ENCODE measurements around the gene KLHDC9.
A peak's percentile ranks its signal among the peaks of the same experiment; 100 is the strongest.
"Not testable (repeated sequence)": the region's sequence is repeated elsewhere in the genome, so short reads cannot be mapped to it uniquely, and the experiment has no call there.

The KLHDC9 gene, protein sequence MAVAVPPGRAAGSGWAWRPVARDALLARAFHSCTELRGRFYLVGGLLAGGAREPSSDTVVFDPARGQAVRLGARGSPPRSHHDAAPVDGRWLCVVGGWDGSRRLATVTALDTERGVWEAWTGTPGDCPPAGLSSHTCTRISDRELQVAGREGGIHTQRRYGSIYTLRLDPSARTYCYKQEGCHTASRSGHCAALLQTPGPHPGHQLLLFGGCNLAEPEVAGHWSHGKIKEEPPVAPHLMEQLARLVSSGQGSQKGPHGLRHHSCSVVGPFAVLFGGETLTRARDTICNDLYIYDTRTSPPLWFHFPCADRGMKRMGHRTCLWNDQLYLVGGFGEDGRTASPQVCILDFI

GRCh38 chr1:161098210-161099068 is at the start of gene KLHDC9:
TSS of gene KLHDC9 (plus strand) at chr1:161098361. CDS start at chr1:161098536, 175 bp downstream.
- peak; percentile 56 for DNase-seq (ENCODE audit: low read depth)

- no peak for DNase-seq (ENCODE audit: low read depth)
These were observed 49.0 kb upstream of the KLHDC9 start for GRCh38 chr1:161048949-161049722.

GRCh38 chr1:161051219-161051618 is 46.9 kb upstream of the KLHDC9 start:
- no peak for DNase-seq (ENCODE audit: low read depth)

DNA sequence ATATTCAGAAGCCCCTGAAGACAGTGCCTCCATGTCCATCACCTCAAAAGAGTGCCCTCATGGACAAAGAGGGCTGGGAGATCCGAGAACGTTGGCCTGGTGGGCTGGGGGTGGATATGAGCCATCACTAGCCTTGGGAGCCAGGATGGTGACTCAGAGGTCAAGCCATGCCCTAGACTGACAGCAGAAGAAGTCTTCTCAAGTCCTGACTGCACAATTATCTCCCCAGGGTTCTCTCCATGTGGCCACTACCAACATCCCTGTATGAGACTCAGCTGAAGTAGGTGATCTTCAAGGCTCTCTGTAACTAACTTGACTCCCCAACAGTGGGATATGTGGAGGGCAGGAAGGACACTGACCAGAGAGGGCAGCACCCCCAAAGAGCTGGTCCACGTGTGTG is 45.3 kb upstream of the KLHDC9 start:
- no peak for DNase-seq (ENCODE audit: low read depth)

DNA sequence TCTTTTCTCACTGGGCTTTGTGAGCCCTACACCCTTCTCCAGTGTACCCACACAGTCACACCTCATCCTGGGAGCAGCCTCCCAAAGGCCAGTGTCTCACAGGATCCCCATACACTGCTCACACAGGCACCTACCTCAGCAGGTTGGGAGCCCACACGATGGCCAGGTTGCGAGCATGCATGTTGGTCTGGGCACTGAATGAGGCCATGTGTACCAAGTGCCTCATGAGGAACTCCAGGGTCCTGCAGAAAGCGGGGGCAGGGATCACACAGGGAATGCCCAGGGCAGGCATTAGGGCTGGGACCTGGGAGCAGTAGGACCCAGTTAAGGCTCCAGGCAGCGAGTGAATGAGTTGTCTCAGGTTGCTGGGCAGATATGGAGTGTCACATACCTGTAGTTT is 43.9 kb upstream of the KLHDC9 start:
- no peak for DNase-seq (ENCODE audit: low read depth)

- no peak for DNase-seq (ENCODE audit: low read depth)
These were observed 43.4 kb upstream of the KLHDC9 start for GRCh38 chr1:161054805-161055204.

- DNase-seq (ENCODE audit: low read depth) = no peak
These were observed 38.9 kb upstream of the KLHDC9 start for GRCh38 chr1:161059293-161059692.

- no peak for DNase-seq (ENCODE audit: low read depth)
These were observed 36.7 kb upstream of the KLHDC9 start for GRCh38 chr1:161061419-161061818.

DNA sequence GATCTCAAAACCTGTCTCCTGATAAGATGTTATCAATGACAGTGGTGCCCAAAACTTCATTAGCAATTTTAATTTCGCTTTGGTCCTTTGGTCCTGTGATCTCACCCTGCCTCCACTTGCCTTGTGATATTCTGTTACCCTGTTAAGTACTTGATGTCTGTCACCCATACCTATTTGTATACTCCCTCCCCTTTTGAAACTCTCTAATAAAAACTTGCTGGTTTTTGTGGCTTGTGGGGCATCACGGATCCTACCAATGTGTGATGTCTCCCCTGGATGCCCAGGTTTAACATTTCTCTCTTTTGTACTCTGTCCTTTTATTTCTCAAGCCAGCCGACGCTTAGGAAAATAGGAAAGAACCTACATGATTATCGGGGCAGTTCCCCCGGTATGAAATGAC is 34.2 kb upstream of the KLHDC9 start:
- DNase-seq (ENCODE audit: low read depth) = not testable (repeated sequence)

- DNase-seq (ENCODE audit: low read depth) = not testable (repeated sequence)
These were observed 32.5 kb upstream of the KLHDC9 start for GRCh38 chr1:161065681-161066080.

DNA sequence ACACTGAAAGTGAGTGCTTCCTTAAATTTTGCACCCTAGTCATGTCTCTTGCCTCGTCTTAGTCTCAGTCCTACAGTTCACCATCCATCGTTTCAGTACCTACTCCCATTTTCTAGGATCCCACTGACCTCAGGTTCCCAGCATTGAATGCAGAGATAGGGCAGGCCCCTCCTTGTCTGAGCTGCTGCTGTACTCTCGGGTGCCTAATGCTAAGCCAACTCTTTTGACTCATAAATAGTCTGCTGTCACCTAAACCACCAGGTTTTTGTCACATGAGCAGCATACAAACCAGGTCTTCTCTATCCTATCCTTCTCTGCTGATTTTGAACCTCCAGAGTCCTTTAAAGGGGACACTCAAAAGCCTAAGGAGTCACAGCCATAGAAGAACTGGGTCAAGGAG is 31.5 kb upstream of the KLHDC9 start:
- no peak for DNase-seq (ENCODE audit: low read depth)

- DNase-seq (ENCODE audit: low read depth) = peak; percentile 61
These were observed 29.6 kb upstream of the KLHDC9 start for GRCh38 chr1:161068306-161069234.

- no peak for DNase-seq (ENCODE audit: low read depth)
These were observed 28.9 kb upstream of the KLHDC9 start for GRCh38 chr1:161069241-161069640.

DNA sequence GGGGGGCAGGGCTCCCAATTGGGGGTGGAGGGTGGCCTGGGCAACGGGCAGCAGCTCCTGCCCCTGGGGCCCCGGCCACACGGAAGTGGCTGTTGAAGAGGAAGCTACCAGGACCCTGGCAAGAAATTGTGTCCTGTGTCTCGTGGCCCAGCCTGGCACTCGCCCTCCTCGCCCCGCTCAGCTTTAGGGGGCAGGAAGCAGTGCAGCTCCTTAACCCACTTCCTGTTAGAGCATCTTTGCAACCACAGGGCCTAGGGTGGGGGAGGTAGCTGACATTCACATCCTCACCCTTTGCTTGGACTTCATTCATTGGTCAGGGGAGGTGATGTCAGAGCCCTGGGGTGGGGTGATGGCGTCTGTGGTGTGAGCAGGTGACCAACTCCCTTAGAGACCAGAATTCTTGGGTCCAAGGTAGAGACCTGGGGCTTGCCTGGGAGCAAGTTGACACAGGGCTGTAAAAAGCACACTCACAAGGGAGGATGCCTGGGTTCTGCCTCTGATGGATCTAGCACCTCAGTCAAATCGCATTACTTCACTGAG is 28.4 kb upstream of the KLHDC9 start, which contains the start of gene ARHGAP30:
Gene ARHGAP30 (minus strand): TSS at position 161 of the 540 bp plus-strand sequence. CDS start 267 bp downstream, outside the sequence.
- peak; percentile 76 for DNase-seq (ENCODE audit: low read depth)

DNA sequence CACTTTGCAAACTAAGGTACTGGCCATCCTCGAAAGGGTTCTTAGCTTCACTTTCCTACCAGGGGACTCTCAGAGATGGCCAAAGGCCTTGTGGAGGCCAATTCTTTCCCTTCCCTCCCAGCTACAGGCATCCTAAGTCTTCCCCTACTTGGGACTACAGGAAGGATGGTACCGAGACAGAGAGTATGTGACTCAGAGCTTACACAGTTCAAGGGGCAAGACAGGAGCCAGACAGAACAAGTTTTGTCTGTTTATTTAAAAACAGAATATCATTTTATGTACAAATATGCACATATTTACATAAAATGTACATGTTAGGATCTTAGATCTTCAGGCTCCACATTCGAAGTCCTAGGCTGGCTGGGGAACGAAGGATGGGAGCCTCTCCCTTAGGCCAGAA is 27.4 kb upstream of the KLHDC9 start:
- DNase-seq (ENCODE audit: low read depth) = no peak

- DNase-seq (ENCODE audit: low read depth) = peak; percentile 17
These were observed 26.2 kb upstream of the KLHDC9 start for GRCh38 chr1:161071886-161072371.

GRCh38 chr1:161072751-161073449 is 25.3 kb upstream of the KLHDC9 start:
- no peak for DNase-seq (ENCODE audit: low read depth)

DNA sequence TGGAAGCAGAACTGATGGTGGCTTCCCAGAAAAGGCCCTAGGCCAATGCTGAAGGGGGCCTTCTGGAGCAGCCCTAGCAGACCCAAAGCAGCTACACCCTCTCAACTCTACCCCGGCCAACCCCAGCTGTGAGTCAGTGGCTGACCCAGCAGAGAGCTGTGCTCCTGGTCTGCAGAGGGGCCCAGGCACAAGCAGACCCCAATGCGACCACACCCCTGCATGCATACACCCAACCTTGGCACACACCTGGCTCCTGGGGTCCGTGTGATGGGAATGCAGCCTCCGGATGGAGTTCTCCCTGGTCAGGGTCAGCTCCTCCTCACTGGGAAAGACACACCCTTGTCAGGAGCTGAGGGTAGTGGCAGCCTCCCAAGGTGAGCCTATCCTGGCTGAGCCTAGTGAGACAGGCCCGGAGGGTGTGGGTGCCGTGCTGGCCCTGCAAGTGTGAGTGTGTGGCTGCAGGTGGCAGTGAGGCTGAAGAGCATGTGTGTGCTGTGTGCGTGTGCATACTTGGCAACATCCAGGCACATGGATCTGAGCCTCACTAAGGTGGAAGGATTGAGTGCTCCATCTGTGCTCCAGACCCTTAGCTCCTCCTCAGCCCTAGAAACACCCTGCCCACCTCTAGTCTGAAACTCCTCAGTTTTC is 24.6 kb upstream of the KLHDC9 start:
- DNase-seq (ENCODE audit: low read depth) = no peak

- DNase-seq (ENCODE audit: low read depth) = no peak
These were observed 23.3 kb upstream of the KLHDC9 start for GRCh38 chr1:161074676-161075368.

All from activated gamma-delta T cell treated with anti-CD3 and anti-CD28 coated beads, Interleukin-2, amount 50 U/mL, for 16 hours (primary cell).